Measurements from ENCODE around the gene TSPAN11.

GRCh38 chr12:31001581-31002360 lies 75.2 kb downstream of the TSPAN11 start:
- TF ChIP-seq POLR2AphosphoS5 (IDR thresholded peaks at IDR 0.05; ENCODE audit: low read depth, low read length) (no peak), REST (IDR thresholded peaks at IDR 0.05; ENCODE audit: insufficient read depth in 1 of 2, low read depth in 2 of 2, low read length in 2 of 2) (no peak), SIN3A (IDR thresholded peaks at IDR 0.05; ENCODE audit: borderline replicate concordance, insufficient read depth, low read length) (no peak)
